Mammary epithelial cell (primary cell): ENCODE results near the gene HCFC1R1.

Source experiments
- CTCF ChIP-seq, 2 donors: IDR thresholded peaks in 1 of 2; conservative IDR thresholded peaks in 1 of 2; 2 replicates each; pipeline ENCODE4 v1.5.1; 2011 to 2012; ENCODE audit warnings: inconsistent platforms in 2 of 2, low read length in 2 of 2, mild to moderate bottlenecking in 2 of 2, control low read depth in 1 of 2, low read depth in 1 of 2; ENCODE audit not compliant: insufficient read depth in 1 of 2; ENCODE audit errors: extremely low read depth in 1 of 2
- EZH2 ChIP-seq: IDR thresholded peaks from 2 replicates; pipeline ENCODE4 v1.6.1; 2012; ENCODE audit warnings: low read length, inconsistent platforms, borderline replicate concordance

DNA sequence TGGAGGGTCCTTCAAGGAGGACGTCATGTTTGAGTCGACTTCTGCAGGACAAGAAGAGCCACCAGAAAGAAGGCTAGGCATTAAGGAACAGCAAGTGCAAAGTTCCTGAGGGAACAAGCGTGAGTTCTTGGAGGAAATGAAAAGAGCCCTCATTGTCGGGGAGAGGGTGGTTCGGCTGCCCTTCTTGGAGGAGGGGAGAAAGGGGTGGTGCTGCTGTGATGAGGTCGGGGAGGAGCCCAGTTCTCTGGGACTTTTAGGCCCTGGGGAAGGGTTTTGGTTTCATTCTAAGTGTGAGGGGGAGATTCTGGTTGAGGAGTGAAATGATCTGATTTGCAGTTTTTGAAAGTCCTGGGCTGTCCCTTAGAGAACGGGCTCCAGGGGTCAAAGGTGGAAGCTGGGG, 8.9 kb upstream of the HCFC1R1 start:
- TF ChIP-seq CTCF (conservative IDR thresholded peaks at IDR 0.05 in 1 of 2, IDR thresholded peaks at IDR 0.05 in 1 of 2; ENCODE audit: extremely low read depth in 1 of 2, insufficient read depth in 1 of 2, low read depth in 1 of 2, low read length in 2 of 2) (no peak), EZH2 (no peak)
